KOPT-K1 (cell line): ENCODE data around the gene CIBAR2.

ENCODE experiments used
- H3K27ac ChIP-seq: fragments of 200-600 bp; sonication (generic); 2 replicates; pipeline ENCODE4 v1.5.1; 2016; ENCODE audit warnings: antibody characterized with exemption, mild to moderate bottlenecking, low read depth, low read length; ENCODE audit not compliant: poor library complexity, severe bottlenecking
- H3K36me3 ChIP-seq: fragments of 200-600 bp; sonication (generic); 2 replicates; pipeline ENCODE4 v1.5.1; 2017; ENCODE audit warnings: antibody characterized with exemption, mild to moderate bottlenecking, low read length, moderate library complexity; ENCODE audit not compliant: insufficient read depth
- H3K9me3 ChIP-seq: fragments of 200-600 bp; sonication (generic); 2 replicates; pipeline ENCODE4 v1.5.1; 2017; ENCODE audit warnings: antibody characterized with exemption, low read length, mild to moderate bottlenecking; ENCODE audit not compliant: insufficient read depth, poor library complexity, severe bottlenecking

The CIBAR2 gene

DNA sequence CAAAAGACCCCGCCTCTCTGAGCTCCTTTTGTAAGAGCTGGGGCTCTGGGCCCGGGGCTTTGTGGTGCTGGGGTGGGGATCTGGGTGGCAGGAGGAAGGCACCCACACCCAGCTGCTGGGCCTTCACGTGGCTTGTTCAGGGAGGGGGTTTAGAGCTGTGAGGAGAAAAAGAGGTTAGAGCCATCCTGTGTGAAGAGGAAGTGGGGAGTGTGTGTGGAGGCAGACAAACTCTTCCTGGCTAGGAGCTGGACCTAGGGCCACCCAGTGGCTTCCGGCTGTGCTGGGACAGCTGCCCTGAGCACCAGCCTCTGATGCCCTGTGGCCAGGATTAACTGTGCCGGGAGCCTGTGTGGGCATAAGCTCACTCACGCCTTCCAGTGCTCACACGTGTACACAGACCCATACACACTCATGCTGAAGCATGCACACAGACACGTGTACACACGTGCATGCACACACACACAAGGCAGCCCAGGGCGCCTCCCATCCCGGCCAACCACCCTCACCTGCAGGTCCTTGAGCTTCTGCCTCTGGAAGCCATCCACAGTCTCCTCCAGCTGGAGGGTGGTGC lies 7.4 kb downstream of the CIBAR2 start:
- Histone ChIP-seq H3K36me3 (no peaks in the 10 kb centered on the region), H3K9me3 (no peaks in the 10 kb centered on the region), H3K27ac (no peak overlapping the region)

DNA sequence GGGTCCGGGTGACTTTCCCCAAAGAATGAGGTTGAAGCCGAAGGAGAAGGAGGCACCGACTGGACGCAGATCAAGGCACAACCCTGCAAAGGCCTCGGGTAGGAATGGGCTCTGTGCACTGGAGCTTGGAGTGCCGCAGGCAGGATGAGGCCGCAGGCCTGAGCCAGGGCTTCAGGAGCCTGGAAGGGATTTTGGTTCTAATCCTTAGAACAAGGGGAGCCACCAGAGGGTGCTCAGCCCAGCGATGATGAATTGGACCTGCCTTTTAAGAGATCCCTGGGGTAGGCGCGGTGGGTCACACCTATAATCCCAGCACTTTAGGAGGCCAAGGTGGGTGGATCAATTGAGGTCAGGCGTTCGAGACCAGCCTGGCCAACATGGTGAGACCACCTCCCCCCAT lies 8.1 kb downstream of the CIBAR2 start:
- Histone ChIP-seq H3K9me3 (no peaks in the 10 kb centered on the region), H3K36me3 (no peaks in the 10 kb centered on the region), H3K27ac (no peak overlapping the region)

DNA sequence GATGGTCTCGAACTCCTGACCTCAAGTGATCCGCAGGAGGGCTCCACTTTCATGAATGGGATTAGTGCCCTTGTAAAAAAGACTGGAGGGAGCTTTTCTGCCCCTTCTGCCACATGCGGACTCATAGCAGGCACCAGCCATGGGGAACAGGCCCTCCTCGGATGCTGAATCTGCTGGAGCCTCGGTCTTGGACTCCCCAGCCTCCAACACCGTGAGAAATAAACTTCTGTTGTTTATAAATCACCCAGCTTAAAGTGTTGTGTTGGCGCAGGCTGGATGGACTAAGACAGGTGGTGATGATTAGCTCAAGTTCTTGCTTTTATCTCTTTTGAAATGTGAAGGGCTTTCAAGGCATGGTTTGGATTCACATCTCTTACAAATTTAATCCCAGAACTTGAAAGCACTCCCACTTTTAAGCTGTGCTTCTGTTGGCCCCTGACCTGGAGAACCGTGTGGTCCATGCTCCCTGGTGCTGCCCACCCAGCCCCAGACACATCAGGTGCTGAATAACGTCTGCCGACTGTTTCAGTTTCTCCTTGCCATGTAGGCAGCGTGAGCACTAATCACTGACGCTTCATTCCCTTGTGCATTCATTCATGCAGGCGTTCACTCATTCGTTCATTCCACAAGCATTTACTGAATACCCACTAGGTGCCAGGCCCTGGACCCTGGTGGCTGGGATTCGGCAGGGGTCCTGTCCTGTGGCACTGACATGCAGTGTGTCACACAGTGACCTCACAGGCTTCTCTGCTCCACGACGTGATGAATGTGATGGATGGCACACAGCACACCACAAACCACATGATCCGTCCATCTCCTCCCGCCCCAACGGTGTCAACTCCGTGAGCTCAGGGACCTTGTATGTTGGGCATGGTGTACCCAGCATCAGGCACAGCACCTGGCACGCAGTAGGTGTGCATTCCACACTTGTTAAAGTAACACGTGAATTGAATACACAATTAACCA lies 8.9 kb downstream of the CIBAR2 start:
- H3K36me3 ChIP-seq = no peaks in the 10 kb centered on the region
- H3K9me3 ChIP-seq = no peaks in the 10 kb centered on the region
- no peak overlapping the region for H3K27ac ChIP-seq

DNA sequence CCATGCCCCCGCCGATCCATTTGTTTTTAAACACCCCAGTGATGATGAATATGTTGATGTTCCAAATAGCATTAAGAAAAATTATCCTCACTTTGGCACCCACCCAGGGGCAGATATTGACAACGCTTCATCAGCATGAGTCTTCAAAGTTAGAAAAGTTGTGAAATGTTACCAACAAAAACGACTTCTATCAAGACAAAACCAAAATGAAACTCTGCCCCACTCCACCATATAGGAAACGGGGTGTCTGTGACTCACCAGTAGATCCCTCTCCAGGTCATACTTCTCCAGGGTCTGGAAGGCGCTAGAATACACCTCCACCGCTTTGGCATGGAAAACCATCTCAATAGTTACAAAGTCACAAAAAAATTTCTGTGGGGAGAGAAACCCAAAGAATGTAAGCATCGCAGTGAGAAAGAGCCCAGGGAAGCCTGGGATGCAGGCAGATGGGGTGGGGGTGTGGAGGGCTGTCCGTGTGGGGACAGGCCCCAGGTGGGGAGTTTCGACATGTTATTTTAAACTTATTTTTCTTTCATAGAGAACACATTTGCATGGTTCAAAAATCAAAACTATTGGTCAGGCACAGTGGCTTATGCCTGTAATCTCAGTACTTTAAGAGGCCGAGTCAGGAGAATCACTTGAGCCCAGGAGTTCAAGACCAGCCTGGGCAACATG lies 10.2 kb downstream of the CIBAR2 start:
- Histone ChIP-seq H3K9me3 (no peaks in the 10 kb centered on the region), H3K36me3 (no peaks in the 10 kb centered on the region), H3K27ac (no peak overlapping the region)

DNA sequence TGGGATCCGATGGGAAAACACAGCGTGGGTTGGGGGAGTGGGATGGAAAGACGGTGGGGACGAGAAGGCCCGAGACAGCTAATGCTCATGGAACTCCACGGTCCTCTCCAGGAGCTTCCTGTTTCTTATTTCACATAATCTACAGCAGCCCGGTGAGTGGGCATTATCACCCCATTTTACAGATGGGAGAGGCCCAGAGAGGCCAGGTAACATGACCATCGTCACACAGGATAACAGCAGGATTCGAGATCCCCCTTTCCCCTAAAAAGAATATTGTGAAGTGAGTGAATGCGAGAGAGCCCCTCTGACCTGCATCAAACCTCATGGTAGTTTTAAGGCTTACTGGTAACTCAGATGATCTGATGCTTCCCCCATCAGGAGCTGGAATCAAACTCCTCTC lies 12.0 kb downstream of the CIBAR2 start:
- H3K27ac ChIP-seq = no peak overlapping the region
- H3K9me3 ChIP-seq = no peaks in the 10 kb centered on the region
- no peaks in the 10 kb centered on the region for H3K36me3 ChIP-seq

DNA sequence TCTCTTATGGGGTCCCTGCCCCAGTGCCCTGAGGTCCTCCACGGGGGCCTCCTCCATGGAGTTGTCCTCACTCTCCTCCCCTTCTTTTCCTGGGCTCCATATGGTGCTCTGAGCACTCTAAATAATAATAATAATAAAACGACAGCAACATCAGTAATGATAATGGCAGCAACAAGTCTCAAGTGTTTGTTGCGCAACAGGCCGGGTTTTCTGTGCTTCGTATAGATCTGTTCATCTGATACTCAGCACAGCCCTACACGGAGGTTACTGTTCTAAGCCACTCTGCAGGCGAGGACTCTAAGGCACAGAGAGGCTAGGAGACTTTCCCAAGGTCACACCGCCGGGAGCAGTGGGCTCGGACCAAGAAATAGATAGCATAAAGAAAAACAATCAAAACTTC lies 13.7 kb downstream of the CIBAR2 start:
- Histone ChIP-seq H3K27ac (no peak overlapping the region), H3K9me3 (no peaks in the 10 kb centered on the region), H3K36me3 (no peaks in the 10 kb centered on the region)

DNA sequence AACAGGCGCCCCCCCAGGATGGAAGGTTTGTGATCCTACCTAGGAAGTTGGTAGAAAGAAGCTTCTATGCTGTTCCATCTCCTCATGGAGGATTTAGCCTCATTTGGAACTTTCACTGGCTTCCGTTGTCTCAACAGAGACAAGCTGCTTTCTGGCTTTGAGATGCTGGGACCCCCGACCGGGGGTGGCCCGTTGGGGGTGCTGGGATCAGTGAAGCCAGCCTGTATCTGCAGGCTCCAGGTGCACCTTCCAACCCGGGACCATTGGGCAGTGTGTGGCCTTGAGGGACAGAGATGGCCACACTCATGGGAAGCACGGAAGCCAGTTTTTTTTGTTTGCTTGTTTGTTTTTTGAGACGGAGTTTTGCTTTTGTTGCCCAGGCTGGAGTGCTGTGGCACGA lies 15.4 kb downstream of the CIBAR2 start:
- Histone ChIP-seq H3K36me3 (no peaks in the 10 kb centered on the region), H3K9me3 (no peaks in the 10 kb centered on the region), H3K27ac (no peak overlapping the region)

DNA sequence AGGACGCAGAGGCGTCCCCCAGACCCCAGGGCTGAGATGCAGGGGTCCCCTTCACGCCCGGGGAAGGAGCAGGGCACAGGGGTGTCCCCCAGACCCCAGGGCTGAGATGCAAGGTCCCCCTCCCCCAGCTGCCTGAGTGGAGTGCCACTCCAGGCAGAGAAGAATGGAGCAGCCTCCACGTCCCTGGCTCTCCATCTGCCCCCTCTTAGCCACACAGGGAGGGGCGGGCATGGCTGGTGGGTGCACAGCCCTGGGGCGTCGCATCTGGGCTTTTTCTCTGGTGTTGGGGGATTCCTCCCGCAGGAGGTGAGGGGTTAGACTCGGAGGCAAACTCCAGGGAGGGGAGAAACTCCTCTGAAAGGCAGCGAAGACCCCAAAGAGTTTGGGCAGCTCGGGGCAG lies 17.5 kb downstream of the CIBAR2 start:
- Histone ChIP-seq H3K27ac (no peak overlapping the region), H3K9me3 (no peaks in the 10 kb centered on the region), H3K36me3 (no peaks in the 10 kb centered on the region)

DNA sequence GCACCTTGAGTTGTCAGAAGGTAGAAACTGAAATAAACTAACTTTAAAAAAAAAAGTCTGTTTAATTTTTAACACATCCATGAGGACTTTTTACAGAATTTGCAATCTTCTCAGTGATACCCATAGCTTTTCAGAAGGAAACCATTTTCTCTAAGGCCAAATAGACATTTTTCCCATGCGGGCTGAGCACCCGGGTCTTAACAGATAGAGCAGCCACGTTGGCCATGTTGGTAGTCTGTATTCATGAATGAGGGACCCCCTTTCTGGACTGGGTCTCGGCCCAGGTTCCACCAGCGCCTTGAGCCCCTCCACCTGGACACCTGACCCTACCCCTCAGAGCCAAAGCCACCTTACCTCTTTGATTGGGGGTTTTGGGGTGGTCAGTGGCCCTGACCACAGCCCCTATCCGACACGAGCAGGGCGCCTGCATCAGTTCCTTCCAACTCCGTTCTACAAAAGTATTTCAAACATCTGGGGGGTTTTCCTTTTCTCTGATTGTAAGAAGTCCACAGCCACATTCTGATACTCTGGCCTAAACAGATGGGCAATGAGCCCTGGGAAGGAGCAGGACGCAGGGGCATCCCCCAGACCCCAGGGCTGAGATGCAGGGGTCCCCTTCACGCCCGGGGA lies 18.0 kb downstream of the CIBAR2 start:
- Histone ChIP-seq H3K9me3 (no peaks in the 10 kb centered on the region), H3K36me3 (no peaks in the 10 kb centered on the region), H3K27ac (no peak overlapping the region)

DNA sequence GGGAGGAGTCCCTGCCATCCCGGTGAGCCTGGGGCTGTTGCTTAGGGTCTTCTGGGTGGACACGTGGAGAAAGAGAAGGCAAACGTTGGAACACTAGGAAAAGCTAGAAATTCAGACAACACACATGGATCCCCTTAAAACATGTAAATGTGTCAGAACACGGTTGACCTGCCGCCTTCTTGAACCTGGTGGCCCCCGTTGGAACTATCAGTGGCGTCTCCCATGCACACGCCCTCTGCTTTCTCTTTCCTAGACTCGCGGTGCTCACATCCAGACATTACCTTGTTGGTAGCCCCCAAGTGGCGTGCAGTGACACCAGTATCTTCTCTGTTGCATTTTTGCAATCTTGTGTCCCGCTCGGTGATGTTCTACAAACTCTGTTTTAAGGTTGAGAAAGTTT lies 18.6 kb downstream of the CIBAR2 start:
- H3K27ac ChIP-seq = no peak overlapping the region
- H3K36me3 ChIP-seq = no peaks in the 10 kb centered on the region
- no peaks in the 10 kb centered on the region for H3K9me3 ChIP-seq

DNA sequence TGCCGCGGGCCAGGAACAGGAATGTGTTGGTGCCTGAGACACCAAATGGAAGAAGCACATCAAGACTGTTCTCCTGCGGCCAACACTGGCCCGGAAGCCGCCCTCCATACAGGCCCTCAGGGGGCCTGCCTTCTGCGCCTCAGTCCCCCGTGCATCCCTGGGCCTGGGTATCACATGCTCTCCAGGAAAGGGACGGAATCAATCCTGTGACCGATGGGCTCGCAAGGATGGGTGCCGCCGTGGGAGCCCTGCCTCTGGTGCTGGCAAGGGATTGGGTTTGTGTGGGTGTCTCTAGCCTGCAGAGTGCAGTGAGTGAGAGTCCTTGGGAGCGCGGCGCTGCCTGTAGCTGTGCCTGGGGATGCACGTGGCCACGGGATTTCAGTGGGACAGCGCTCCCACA lies 19.4 kb downstream of the CIBAR2 start:
- Histone ChIP-seq H3K9me3 (no peaks in the 10 kb centered on the region), H3K36me3 (no peaks in the 10 kb centered on the region), H3K27ac (no peak overlapping the region)

DNA sequence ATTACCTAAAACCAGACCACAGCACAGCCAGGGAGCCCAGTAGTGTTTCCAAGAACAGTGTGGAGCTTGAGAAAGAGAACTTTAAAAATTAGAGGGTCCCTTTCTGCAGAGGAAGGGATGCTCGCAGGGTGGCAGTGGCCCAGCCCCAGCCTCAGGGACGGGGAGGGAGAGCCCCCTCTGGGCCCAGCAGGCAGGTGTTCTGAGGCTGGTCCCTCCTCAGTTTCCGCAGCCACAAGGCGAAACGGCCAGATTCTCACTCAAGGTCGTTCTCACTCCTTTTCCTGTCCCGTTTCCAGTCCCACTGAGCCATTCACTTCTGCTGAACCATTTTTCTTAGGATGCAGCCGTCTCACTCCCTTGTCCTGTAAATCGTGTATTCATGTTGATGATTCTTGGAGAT lies 20.0 kb downstream of the CIBAR2 start:
- Histone ChIP-seq H3K36me3 (no peaks in the 10 kb centered on the region), H3K27ac (no peak overlapping the region), H3K9me3 (no peaks in the 10 kb centered on the region)

DNA sequence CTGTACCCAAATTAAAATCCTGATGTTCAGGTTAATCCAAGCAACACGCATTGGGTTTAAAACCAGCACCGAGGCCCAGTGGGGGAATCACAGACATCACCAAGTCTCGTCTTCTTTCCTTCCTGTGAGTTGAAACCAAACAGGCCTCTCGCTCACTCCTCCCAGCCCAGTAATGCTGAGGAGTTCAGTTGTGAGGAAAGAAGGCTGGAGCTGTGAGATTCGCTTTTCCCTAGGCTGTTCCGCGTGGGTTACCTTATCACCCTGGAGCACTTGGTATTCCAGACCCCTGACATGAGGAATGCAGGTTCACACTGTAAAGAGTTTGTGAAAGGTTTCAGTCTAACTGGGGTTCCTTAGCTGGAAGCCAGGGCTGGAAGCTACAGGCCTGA lies 20.8 kb downstream of the CIBAR2 start:
- Histone ChIP-seq H3K36me3 (no peaks in the 10 kb centered on the region), H3K9me3 (no peaks in the 10 kb centered on the region), H3K27ac (no peak overlapping the region)

DNA sequence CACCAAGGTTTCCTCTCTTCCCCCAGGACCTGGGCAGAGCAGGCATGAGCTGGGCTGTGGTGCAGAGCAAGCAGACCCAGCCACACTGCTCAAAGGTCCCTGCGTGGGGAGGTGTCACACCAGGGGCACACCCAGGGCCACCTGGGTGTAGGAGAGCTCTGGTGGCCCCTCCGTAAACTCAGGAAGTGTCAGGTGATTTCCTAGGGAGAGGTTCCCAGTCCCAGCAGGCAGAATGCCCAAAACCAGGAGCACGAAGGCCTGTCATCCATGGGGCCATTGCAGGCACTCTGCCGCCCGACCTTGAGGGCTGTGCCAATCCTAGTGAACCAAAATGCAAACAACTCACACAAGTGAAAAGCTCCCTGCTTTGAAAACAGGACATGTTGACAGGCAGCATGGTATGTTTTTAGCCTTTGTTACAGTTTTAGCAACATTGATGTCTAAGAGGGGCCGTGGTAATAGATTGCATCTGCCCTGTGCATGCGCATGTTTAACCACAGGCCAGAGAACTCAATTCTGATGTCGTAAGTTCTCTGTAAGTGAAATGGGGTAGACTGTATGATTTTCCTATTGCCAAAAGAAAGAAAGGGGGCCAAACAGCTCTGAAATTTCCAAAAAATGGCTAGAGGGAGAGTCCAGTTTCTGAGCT lies 21.3 kb downstream of the CIBAR2 start:
- Histone ChIP-seq H3K36me3 (no peaks in the 10 kb centered on the region), H3K27ac (no peak overlapping the region), H3K9me3 (no peaks in the 10 kb centered on the region)

DNA sequence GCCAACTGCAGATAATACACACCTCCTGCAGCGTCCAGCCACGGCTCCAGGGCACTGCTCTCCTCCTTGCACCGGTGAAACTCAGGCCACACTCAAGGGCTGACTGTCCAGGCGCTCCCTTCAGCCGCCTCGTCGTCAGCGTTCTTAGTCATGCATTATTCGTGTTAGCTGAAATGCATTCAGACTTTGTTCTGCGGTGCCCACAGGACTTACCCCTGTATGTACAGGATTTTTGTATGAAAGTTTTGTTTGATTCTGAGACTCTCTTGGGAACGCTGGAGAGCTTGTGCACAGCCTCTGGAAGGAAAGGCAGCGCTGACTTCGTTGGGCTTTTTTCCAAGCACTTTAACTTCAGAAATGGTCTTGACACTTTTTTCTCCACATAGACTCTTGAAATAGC lies 22.1 kb downstream of the CIBAR2 start:
- Histone ChIP-seq H3K27ac (no peak overlapping the region), H3K36me3 (no peaks in the 10 kb centered on the region), H3K9me3 (no peaks in the 10 kb centered on the region)
